Neural cell (in vitro differentiated cells): ENCODE data around the gene COA3. TPM values are rescaled to one million over a fixed set of nuclear protein-coding genes. Genes with fewer than 3 reads are reported as not detected.

ENCODE experiments used
- H2AFZ ChIP-seq: fragments of 200-600, 300-800 bp; sonication (generic), shearing (Covaris generic); 2 replicates; pipeline ENCODE4 v1.6.0; 2014; ENCODE audit warnings: low read depth, mild to moderate bottlenecking, antibody characterized with exemption, low read length, moderate library complexity
- H3F3A ChIP-seq: fragments of 200-600 bp; shearing (Covaris generic); 2 replicates; pipeline ENCODE4 v1.6.1; 2016; ENCODE audit warnings: mild to moderate bottlenecking, moderate library complexity, mixed read lengths, antibody characterized with exemption, low read length; ENCODE audit not compliant: insufficient read depth, poor library complexity, severe bottlenecking
- H3K27ac ChIP-seq: fragments of 200-600, 300-800 bp; sonication (generic), shearing (Covaris generic); 2 replicates; pipeline ENCODE4 v1.5.1; 2014; ENCODE audit warnings: mild to moderate bottlenecking, low read length, moderate library complexity
- H3K27me3 ChIP-seq: fragments of 300-800, 200-600 bp; sonication (generic), shearing (Covaris generic); 2 replicates; pipeline ENCODE4 v1.6.0; 2014; ENCODE audit warnings: mild to moderate bottlenecking, low read depth, low read length, moderate library complexity; ENCODE audit not compliant: insufficient read depth
- H3K36me3 ChIP-seq: fragments of 300-800, 200-600 bp; sonication (generic), shearing (Covaris generic); 2 replicates; pipeline ENCODE4 v1.5.1; 2014; ENCODE audit warnings: mild to moderate bottlenecking, antibody characterized with exemption, low read length, moderate library complexity; ENCODE audit not compliant: insufficient read depth
- H3K4me2 ChIP-seq: fragments of 300-800, 200-600 bp; sonication (generic), shearing (Covaris generic); 2 replicates; pipeline ENCODE4 v1.6.0; 2014; ENCODE audit warnings: mild to moderate bottlenecking, low read length
- H3K4me3 ChIP-seq: fragments of 300-800, 200-600 bp; sonication (generic), shearing (Covaris generic); 2 replicates; pipeline ENCODE4 v1.5.1; 2014; ENCODE audit warnings: mild to moderate bottlenecking, low read length, moderate library complexity
- H3K79me2 ChIP-seq: fragments of 200-600 bp; shearing (Covaris generic); replicated peaks from 2 replicates; pipeline ENCODE4 v1.6.0; 2014; ENCODE audit warnings: mild to moderate bottlenecking, low read length, moderate library complexity; ENCODE audit not compliant: insufficient read depth
- H3K9ac ChIP-seq: fragments of 300-800, 200-600 bp; sonication (generic), shearing (Covaris generic); 2 replicates; pipeline ENCODE4 v1.6.1; 2016; ENCODE audit warnings: mild to moderate bottlenecking, low read length, mixed read lengths
- H3K9me2 ChIP-seq: fragments of 200-600 bp; shearing (Covaris generic); 2 replicates; pipeline ENCODE4 v1.6.1; 2016; ENCODE audit warnings: mild to moderate bottlenecking, low read length, mixed read lengths; ENCODE audit not compliant: insufficient read depth
- H3K9me3 ChIP-seq: fragments of 200-600, 300-800 bp; sonication (generic), shearing (Covaris generic); 2 replicates; pipeline ENCODE4 v1.6.1; 2016; ENCODE audit warnings: mild to moderate bottlenecking, mixed run types, low read length, moderate library complexity, mixed read lengths
- H4K20me1 ChIP-seq: fragments of 200-600 bp; shearing (Covaris generic); 2 replicates; pipeline ENCODE4 v1.6.1; 2016; ENCODE audit warnings: mild to moderate bottlenecking, mixed run types; ENCODE audit not compliant: insufficient read depth
- EP300 ChIP-seq: fragments of 450-650 bp; conservative IDR thresholded peaks from 2 replicates; pipeline ENCODE4 v1.6.1; 2014; ENCODE audit warnings: antibody characterized with exemption, mild to moderate bottlenecking, moderate library complexity; ENCODE audit not compliant: poor library complexity, severe bottlenecking
- EZH2 ChIP-seq: fragments of 200-600, 300-800 bp; shearing (Covaris generic), sonication (generic); IDR thresholded peaks from 2 replicates; pipeline ENCODE4 v1.6.1; 2014; ENCODE audit warnings: antibody characterized with exemption, low read length, borderline replicate concordance, mild to moderate bottlenecking; ENCODE audit not compliant: insufficient read depth, poor library complexity, severe bottlenecking
- MXI1 ChIP-seq: fragments of 450-650 bp; conservative IDR thresholded peaks from 2 replicates; pipeline ENCODE4 v1.6.1; 2014; ENCODE audit warnings: antibody characterized with exemption, mild to moderate bottlenecking; ENCODE audit not compliant: poor library complexity, severe bottlenecking
- POLR2AphosphoS5 ChIP-seq: IDR thresholded peaks from 2 replicates; pipeline ENCODE4 v1.6.1; 2012
- RAD21 ChIP-seq: fragments of 450-650 bp; conservative IDR thresholded peaks from 2 replicates; pipeline ENCODE4 v1.6.1; 2014; ENCODE audit warnings: antibody characterized with exemption, mild to moderate bottlenecking, moderate library complexity
- SMC3 ChIP-seq: fragments of 450-650 bp; conservative IDR thresholded peaks from 2 replicates; pipeline ENCODE4 v1.6.1; 2014; ENCODE audit warnings: antibody characterized with exemption, mild to moderate bottlenecking, moderate library complexity; ENCODE audit not compliant: poor library complexity
- TAF1 ChIP-seq: IDR thresholded peaks from 2 replicates; pipeline ENCODE4 v1.6.1; 2012; ENCODE audit warnings: low read depth
- polyA plus RNA-seq: library from polyadenylated mRNA; depleted of rRNA; stranded (reverse); fragments of >200 nt; gene quantifications from 2 replicates; pipeline ENCODE4 v1.2.3, GENCODE V29; 2014
- TF ChIP-seq, protein P1 (sequence below): IDR thresholded peaks from 2 replicates; pipeline ENCODE4 v1.6.1; 2012; ENCODE audit warnings: borderline replicate concordance
- TF ChIP-seq, protein P2 (sequence below): fragments of 450-650 bp; IDR thresholded peaks from 2 replicates; pipeline ENCODE4 v1.5.1; 2014; ENCODE audit warnings: antibody characterized with exemption, mild to moderate bottlenecking, moderate library complexity; ENCODE audit not compliant: poor library complexity, severe bottlenecking

The COA3 gene
- polyA plus RNA-seq, 1 donor from 2014 or later: 234 TPM

DNA sequence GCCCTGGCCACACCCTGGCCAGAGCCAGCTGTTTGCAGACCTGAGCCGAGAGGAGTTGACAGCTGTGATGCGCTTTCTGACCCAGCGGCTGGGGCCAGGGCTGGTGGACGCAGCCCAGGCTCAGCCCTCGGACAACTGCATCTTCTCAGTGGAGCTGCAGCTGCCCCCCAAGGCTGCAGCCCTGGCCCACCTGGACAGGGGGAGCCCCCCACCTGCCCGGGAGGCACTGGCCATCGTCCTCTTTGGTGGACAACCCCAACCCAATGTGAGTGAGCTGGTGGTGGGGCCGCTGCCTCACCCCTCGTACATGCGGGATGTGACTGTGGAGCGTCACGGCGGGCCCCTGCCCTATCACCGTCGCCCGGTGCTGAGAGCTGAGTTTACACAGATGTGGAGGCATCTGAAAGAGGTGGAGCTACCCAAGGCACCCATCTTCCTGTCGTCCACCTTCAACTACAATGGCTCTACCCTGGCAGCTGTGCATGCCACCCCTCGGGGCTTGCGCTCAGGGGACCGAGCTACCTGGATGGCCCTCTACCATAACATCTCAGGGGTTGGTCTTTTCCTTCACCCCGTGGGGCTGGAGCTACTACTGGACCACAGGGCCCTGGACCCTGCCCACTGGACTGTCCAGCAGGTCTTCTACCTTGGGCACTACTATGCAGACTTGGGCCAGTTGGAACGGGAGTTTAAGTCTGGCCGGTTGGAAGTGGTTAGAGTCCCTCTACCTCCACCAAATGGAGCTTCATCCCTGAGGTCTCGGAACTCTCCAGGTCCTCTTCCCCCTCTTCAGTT is 46.5 kb upstream of the COA3 start:
- H2AFZ ChIP-seq: no peak overlapping the region
- no peaks in the 10 kb centered on the region for H3F3A ChIP-seq
- TF ChIP-seq POLR2AphosphoS5 (no peak), TAF1 (no peak), SMC3 (no peak), RAD21 (no peak), MXI1 (no peak), EP300 (no peak), EZH2 (no peak)
- TF ChIP-seq, protein P1, sequence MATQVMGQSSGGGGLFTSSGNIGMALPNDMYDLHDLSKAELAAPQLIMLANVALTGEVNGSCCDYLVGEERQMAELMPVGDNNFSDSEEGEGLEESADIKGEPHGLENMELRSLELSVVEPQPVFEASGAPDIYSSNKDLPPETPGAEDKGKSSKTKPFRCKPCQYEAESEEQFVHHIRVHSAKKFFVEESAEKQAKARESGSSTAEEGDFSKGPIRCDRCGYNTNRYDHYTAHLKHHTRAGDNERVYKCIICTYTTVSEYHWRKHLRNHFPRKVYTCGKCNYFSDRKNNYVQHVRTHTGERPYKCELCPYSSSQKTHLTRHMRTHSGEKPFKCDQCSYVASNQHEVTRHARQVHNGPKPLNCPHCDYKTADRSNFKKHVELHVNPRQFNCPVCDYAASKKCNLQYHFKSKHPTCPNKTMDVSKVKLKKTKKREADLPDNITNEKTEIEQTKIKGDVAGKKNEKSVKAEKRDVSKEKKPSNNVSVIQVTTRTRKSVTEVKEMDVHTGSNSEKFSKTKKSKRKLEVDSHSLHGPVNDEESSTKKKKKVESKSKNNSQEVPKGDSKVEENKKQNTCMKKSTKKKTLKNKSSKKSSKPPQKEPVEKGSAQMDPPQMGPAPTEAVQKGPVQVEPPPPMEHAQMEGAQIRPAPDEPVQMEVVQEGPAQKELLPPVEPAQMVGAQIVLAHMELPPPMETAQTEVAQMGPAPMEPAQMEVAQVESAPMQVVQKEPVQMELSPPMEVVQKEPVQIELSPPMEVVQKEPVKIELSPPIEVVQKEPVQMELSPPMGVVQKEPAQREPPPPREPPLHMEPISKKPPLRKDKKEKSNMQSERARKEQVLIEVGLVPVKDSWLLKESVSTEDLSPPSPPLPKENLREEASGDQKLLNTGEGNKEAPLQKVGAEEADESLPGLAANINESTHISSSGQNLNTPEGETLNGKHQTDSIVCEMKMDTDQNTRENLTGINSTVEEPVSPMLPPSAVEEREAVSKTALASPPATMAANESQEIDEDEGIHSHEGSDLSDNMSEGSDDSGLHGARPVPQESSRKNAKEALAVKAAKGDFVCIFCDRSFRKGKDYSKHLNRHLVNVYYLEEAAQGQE: no peak
- TF ChIP-seq, protein P2, sequence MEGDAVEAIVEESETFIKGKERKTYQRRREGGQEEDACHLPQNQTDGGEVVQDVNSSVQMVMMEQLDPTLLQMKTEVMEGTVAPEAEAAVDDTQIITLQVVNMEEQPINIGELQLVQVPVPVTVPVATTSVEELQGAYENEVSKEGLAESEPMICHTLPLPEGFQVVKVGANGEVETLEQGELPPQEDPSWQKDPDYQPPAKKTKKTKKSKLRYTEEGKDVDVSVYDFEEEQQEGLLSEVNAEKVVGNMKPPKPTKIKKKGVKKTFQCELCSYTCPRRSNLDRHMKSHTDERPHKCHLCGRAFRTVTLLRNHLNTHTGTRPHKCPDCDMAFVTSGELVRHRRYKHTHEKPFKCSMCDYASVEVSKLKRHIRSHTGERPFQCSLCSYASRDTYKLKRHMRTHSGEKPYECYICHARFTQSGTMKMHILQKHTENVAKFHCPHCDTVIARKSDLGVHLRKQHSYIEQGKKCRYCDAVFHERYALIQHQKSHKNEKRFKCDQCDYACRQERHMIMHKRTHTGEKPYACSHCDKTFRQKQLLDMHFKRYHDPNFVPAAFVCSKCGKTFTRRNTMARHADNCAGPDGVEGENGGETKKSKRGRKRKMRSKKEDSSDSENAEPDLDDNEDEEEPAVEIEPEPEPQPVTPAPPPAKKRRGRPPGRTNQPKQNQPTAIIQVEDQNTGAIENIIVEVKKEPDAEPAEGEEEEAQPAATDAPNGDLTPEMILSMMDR: no peak
- no peak overlapping the region for H3K4me3 ChIP-seq
- H3K9ac ChIP-seq: no peak overlapping the region
- H3K27me3 ChIP-seq: no peaks in the 10 kb centered on the region
- no peaks in the 10 kb centered on the region for H3K9me3 ChIP-seq
- H3K9me2 ChIP-seq: no peaks in the 10 kb centered on the region
- no peak overlapping the region for H3K27ac ChIP-seq
- no peak overlapping the region for H3K4me2 ChIP-seq
- no peaks in the 10 kb centered on the region for H3K79me2 ChIP-seq
- H4K20me1 ChIP-seq: no peaks in the 10 kb centered on the region
- no peaks in the 10 kb centered on the region for H3K36me3 ChIP-seq

DNA sequence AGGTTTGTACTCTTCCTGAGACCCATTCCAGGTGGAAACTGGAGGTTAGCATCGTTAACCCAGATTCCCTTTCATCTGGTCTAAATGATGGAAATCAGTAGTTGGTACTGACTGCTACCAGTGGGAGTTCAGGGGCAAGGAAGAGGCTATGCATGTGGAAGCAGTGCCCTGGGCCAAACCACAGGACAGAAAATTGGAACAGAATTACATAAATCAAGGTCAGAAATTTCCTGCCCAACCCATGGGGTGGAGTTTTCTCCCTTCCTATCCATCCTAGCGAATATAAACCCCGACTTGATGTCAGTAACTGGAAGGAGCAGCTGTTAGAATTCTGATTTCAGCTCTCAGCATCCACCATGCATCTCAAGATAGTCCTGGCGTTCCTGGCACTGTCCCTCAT is 45.8 kb upstream of the COA3 start, which contains the start of gene AOC2:
TSS of gene AOC2 (plus strand) at position 310 of the 400 bp plus-strand sequence. CDS start at position 357, 47 bp downstream.
- Histone ChIP-seq H3F3A (no peaks in the 10 kb centered on the region), H3K9me2 (no peaks in the 10 kb centered on the region), H3K36me3 (no peaks in the 10 kb centered on the region), H3K27ac (no peak within 1 kb of the TSS), H3K9me3 (no peaks in the 10 kb centered on the region), H3K4me3 (no peak within 1 kb of the TSS), H2AFZ (no peak within 1 kb of the TSS), H3K79me2 (no peaks in the 10 kb centered on the region), H3K9ac (no peak within 1 kb of the TSS), H3K27me3 (no peaks in the 10 kb centered on the region), H4K20me1 (no peaks in the 10 kb centered on the region), H3K4me2 (no peak within 1 kb of the TSS)
- no peak for TF ChIP-seq TAF1
- no peak for TF ChIP-seq EP300
- TF ChIP-seq SMC3: no peak
- TF ChIP-seq, protein P2: no peak
- no peak for TF ChIP-seq POLR2AphosphoS5
- TF ChIP-seq MXI1: no peak
- TF ChIP-seq, protein P1: no peak
- no peak for TF ChIP-seq EZH2
- TF ChIP-seq RAD21: no peak
